GM12892 (cell line): ENCODE results near the gene ANKS1B.

ENCODE experiments used
- POLR2A ChIP-seq: IDR thresholded peaks from 2 replicates; pipeline ENCODE4 v1.6.1; 2011; ENCODE audit warnings: low read depth, low read length, control low read depth
- POLR2AphosphoS5 ChIP-seq: IDR thresholded peaks from 2 replicates; pipeline ENCODE4 v1.6.1; 2011; ENCODE audit warnings: low read depth, low read length, control low read depth
- TAF1 ChIP-seq: IDR thresholded peaks from 2 replicates; pipeline ENCODE4 v1.6.1; 2011; ENCODE audit warnings: low read depth, mild to moderate bottlenecking, control low read depth, low read length, borderline replicate concordance

DNA sequence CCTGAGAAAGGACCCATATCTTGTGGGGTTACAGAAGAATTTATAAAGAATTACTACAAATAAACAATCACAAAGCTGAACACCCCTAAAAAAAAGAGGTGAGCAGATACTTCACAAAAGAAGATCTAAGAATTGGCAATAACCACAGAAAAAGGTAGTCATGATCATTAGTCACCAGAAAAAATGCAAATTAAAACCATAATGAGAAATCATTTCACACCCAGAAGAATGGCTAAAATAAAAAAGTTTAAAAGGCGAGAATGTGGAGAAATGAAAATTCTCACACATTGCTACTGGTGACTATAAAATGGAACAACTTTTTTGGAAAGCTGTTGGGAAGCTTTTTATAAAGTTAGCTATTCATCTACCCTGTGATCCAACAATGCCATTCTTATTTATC is 545.3 kb downstream of the ANKS1B start:
- TF ChIP-seq POLR2A (no peak), POLR2AphosphoS5 (no peak), TAF1 (no peak)
